Panc1 (cell line): ENCODE results near the gene TOR2A. TPM values are rescaled to one million over a fixed set of nuclear protein-coding genes. Genes with fewer than 3 reads are reported as not detected.

Experiments used
- ATAC-seq: fragments of 200-7000 bp; cut with Tn5 transposase; 2 replicates; pipeline ENCODE4 v1.9.1; 2020; ENCODE audit warnings: mild to moderate bottlenecking, moderate library complexity
- BruUV-seq: library from RNA; stranded (reverse); fragments of 400-500 nt; replicated peaks from 2 replicates; lab custom pipeline; 2021; lab: Mats Ljungman, UMichigan
- CTCF ChIA-PET: fragments of 300-600 bp; sonication (Branson Sonifier 250); formaldehyde crosslinking; loops from one replicate; lab custom pipeline; 2022; ENCODE audit warnings: antibody characterized with exemption; lab: Charles Lee
- POLR2A ChIA-PET: fragments of 300-600 bp; sonication (Branson Sonifier 250); formaldehyde crosslinking; loops from one replicate; lab custom pipeline; 2022; ENCODE audit warnings: antibody characterized with exemption; lab: Charles Lee
- DNase-seq: peaks from one replicate; pipeline ENCODE4 v3.0.0-alpha.2; 2010; ENCODE audit warnings: low read depth, low spot score
- H3K27ac ChIP-seq: 2 replicates; pipeline ENCODE4 v1.5.1; 2011; ENCODE audit warnings: mild to moderate bottlenecking, low read length, inconsistent platforms
- H3K27me3 ChIP-seq: fragments of 200-500 bp; sonication (Bioruptor generic); 2 replicates; pipeline ENCODE4 v1.6.0; 2014; ENCODE audit warnings: low read length, inconsistent platforms; ENCODE audit not compliant: control insufficient read depth, insufficient read depth
- H3K36me3 ChIP-seq: fragments of 200-500 bp; sonication (Bioruptor generic); 2 replicates; pipeline ENCODE4 v1.5.1; 2014; ENCODE audit warnings: inconsistent platforms, mild to moderate bottlenecking, low read length, moderate library complexity; ENCODE audit not compliant: control insufficient read depth, insufficient read depth
- H3K4me1 ChIP-seq: 2 replicates; pipeline ENCODE4 v1.5.1; 2011; ENCODE audit warnings: inconsistent platforms, mild to moderate bottlenecking, low read length, moderate library complexity; ENCODE audit not compliant: control insufficient read depth, insufficient read depth
- H3K4me3 ChIP-seq, 2 experiments: 2 replicates each; pipeline ENCODE4 v1.5.1; 2011 to 2012; ENCODE audit warnings: low read depth in 2 of 2, low read length in 2 of 2, mild to moderate bottlenecking in 2 of 2, inconsistent platforms in 1 of 2, moderate library complexity in 1 of 2
- H3K9me3 ChIP-seq: fragments of 200-500 bp; sonication (Bioruptor generic); 2 replicates; pipeline ENCODE4 v1.5.1; 2014; ENCODE audit warnings: low read depth, mild to moderate bottlenecking, inconsistent platforms, low read length, moderate library complexity; ENCODE audit not compliant: control insufficient read depth, insufficient read depth
- POLR2AphosphoS5 ChIP-seq: IDR thresholded peaks from 2 replicates; pipeline ENCODE4 v1.6.1; 2012; ENCODE audit warnings: mild to moderate bottlenecking, low read depth, low read length, moderate library complexity
- SIN3A ChIP-seq: IDR thresholded peaks from 2 replicates; pipeline ENCODE4 v1.6.1; 2012; ENCODE audit warnings: low read depth, mild to moderate bottlenecking, low read length, moderate library complexity, borderline replicate concordance; ENCODE audit not compliant: insufficient read depth
- TCF7L2 ChIP-seq: IDR thresholded peaks from 2 replicates; pipeline ENCODE4 v1.6.1; 2011; ENCODE audit warnings: mild to moderate bottlenecking, low read depth, low read length, inconsistent platforms
- in situ Hi-C: cut with HindIII; loops from 2 replicates; pipeline ENCODE4 v1.10.0; 2016; ENCODE audit warnings: low sequenced_read_pairs, low pct_unique_long_range_greater_than_20kb
- intact Hi-C: fragments of 100-400 bp; cut with micrococcal nuclease; formaldehyde crosslinking; loops from one replicate; pipeline ENCODE4 v1.10.0; 2022; ENCODE audit not compliant: unreplicated experiment
- total RNA-seq: library from RNA; stranded (reverse); gene quantifications from one replicate; pipeline ENCODE4 v1.2.1, GENCODE V29; 2021; ENCODE audit not compliant: unreplicated experiment
- TF ChIP-seq, protein P1 (sequence below), 2 experiments: IDR thresholded peaks; 2 replicates each; pipeline ENCODE4 v1.6.1; 2011 to 2012; ENCODE audit warnings: low read depth in 2 of 2, control low read depth in 1 of 2, low read length in 1 of 2, mild to moderate bottlenecking in 1 of 2, moderate library complexity in 1 of 2; ENCODE audit not compliant: insufficient read depth in 1 of 2
- TF ChIP-seq, protein P2 (sequence below): fragments of 450-650 bp; IDR thresholded peaks from 2 replicates; pipeline ENCODE4 v1.5.1; 2017; ENCODE audit warnings: mild to moderate bottlenecking

The TOR2A gene
- total RNA-seq, 1 experiment from 2014 or later, result 8.2 TPM

DNA sequence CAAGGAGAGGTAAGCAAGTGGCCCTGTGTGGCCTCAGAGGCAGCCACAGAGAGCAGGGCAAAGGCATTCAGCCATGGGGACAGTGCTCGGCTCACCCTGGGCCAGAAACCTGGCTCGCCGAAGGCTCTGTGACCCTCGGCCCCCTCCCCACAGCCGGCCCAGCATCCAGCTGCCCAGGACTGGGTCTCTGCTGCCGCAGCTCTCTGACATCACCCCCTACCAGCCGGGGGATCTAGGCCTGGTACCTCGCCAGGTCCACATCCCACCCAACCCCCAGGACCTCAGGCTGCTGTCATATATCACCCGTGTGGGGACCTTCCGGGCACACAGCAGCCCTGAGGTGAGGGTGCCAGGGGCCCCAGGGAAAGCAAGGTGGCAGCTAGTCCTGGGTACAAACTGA is 22.2 kb downstream of the TOR2A start:
- DNase-seq, result no peak
- intact Hi-C loops (no loop called here), in situ Hi-C loops (no loop called here)
- H3K9me3 ChIP-seq, result no peaks in the 10 kb centered on the region
- POLR2A ChIA-PET, result interaction anchor here (0.5 kb wide), 1 partner anchor 20 kb away, joined by 6 read pairs; no protein-coding TSS in a partner anchor
- no peak for ATAC-seq
- peaks cover 3% of the 10 kb centered on the region; the same call in 1 of the 2 replicates for H3K36me3 ChIP-seq
- no peak for TF ChIP-seq SIN3A
- no peak for TF ChIP-seq POLR2AphosphoS5
- TF ChIP-seq, protein P1, sequence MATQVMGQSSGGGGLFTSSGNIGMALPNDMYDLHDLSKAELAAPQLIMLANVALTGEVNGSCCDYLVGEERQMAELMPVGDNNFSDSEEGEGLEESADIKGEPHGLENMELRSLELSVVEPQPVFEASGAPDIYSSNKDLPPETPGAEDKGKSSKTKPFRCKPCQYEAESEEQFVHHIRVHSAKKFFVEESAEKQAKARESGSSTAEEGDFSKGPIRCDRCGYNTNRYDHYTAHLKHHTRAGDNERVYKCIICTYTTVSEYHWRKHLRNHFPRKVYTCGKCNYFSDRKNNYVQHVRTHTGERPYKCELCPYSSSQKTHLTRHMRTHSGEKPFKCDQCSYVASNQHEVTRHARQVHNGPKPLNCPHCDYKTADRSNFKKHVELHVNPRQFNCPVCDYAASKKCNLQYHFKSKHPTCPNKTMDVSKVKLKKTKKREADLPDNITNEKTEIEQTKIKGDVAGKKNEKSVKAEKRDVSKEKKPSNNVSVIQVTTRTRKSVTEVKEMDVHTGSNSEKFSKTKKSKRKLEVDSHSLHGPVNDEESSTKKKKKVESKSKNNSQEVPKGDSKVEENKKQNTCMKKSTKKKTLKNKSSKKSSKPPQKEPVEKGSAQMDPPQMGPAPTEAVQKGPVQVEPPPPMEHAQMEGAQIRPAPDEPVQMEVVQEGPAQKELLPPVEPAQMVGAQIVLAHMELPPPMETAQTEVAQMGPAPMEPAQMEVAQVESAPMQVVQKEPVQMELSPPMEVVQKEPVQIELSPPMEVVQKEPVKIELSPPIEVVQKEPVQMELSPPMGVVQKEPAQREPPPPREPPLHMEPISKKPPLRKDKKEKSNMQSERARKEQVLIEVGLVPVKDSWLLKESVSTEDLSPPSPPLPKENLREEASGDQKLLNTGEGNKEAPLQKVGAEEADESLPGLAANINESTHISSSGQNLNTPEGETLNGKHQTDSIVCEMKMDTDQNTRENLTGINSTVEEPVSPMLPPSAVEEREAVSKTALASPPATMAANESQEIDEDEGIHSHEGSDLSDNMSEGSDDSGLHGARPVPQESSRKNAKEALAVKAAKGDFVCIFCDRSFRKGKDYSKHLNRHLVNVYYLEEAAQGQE (IDR thresholded peaks at IDR 0.05; ENCODE audit: insufficient read depth in 1 of 2, low read depth in 2 of 2, low read length in 1 of 2), result no peak
- no peak for TF ChIP-seq TCF7L2
- TF ChIP-seq, protein P2, sequence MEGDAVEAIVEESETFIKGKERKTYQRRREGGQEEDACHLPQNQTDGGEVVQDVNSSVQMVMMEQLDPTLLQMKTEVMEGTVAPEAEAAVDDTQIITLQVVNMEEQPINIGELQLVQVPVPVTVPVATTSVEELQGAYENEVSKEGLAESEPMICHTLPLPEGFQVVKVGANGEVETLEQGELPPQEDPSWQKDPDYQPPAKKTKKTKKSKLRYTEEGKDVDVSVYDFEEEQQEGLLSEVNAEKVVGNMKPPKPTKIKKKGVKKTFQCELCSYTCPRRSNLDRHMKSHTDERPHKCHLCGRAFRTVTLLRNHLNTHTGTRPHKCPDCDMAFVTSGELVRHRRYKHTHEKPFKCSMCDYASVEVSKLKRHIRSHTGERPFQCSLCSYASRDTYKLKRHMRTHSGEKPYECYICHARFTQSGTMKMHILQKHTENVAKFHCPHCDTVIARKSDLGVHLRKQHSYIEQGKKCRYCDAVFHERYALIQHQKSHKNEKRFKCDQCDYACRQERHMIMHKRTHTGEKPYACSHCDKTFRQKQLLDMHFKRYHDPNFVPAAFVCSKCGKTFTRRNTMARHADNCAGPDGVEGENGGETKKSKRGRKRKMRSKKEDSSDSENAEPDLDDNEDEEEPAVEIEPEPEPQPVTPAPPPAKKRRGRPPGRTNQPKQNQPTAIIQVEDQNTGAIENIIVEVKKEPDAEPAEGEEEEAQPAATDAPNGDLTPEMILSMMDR, result no peak
- no peaks in the 10 kb centered on the region for H3K27me3 ChIP-seq
- H3K27ac ChIP-seq, result no peak overlapping the region
- H3K4me3 ChIP-seq, result no peak overlapping the region
- CTCF ChIA-PET, result no interaction called here
- peaks cover 11% of the 10 kb centered on the region for H3K4me1 ChIP-seq
- BruUV-seq, result no TSS peak

DNA sequence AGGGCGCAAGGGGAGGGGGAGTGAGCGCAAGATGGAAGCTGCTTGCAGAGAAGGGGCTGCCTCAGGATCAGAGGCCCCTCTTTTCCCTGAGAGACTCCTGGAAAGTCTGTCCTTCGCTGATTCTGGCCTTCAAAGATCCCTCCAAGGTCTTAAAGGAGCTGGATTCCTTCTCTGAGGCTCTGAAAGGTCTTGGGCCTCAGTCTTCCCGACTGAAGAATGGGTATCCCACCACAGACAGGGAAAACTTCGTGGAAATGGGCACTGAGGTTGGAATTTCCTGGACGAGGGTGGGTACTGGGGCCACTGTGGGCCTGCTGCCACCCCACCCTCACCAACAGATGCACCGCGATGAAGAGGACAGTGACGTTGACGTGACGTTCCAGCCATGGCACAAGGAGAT is 22.7 kb downstream of the TOR2A start:
- no TSS peak for BruUV-seq
- Histone ChIP-seq H3K4me1 (peaks cover 11% of the 10 kb centered on the region), H3K36me3 (peaks cover 3% of the 10 kb centered on the region; the same call in 1 of the 2 replicates), H3K4me3 (no peak overlapping the region), H3K27me3 (no peaks in the 10 kb centered on the region), H3K9me3 (no peaks in the 10 kb centered on the region), H3K27ac (no peak overlapping the region)
- intact Hi-C loops, result no loop called here
- ATAC-seq (no peak), DNase-seq (no peak)
- TF ChIP-seq, protein P1 (IDR thresholded peaks at IDR 0.05; ENCODE audit: insufficient read depth in 1 of 2, low read depth in 2 of 2, low read length in 1 of 2), result no peak
- TF ChIP-seq, protein P2, result no peak
- TF ChIP-seq TCF7L2, result no peak
- no peak for TF ChIP-seq SIN3A
- TF ChIP-seq POLR2AphosphoS5, result no peak
- ChIA-PET POLR2A (interaction anchor here (0.5 to 1.0 kb wide), 2 partner anchors 12 to 20 kb away, joined by 3 to 6 read pairs; no protein-coding TSS in a partner anchor), CTCF (no interaction called here)
- in situ Hi-C loops, result no loop called here
